NK-92 (cell line): ENCODE data around the gene FAM13C.

ENCODE experiments used
- DNase-seq: peaks from one replicate; lab custom pipeline; 2025; ENCODE audit not compliant: unreplicated experiment; lab: John Stamatoyannopoulos, UW

FAM13C gene

DNA sequence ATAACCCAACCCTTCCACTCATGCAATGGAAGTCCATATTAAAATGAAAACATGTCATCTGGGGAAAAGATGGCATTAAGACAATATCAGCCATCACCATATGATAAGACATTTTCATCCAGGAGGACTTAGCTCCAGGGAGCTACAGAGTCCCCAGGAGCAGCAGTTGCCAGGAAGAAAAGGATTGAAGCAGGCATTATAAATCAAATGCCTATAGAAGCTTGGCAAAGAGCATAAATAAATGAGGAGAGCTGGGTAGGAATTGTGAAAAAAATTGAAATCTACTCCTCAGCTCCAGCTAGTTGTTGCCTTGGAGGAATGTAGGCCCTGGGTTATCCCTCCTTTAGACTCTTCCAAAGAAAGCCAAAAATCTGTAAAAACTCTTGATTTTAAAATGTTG, 42.5 kb downstream of the FAM13C start:
- no peak for DNase-seq

DNA sequence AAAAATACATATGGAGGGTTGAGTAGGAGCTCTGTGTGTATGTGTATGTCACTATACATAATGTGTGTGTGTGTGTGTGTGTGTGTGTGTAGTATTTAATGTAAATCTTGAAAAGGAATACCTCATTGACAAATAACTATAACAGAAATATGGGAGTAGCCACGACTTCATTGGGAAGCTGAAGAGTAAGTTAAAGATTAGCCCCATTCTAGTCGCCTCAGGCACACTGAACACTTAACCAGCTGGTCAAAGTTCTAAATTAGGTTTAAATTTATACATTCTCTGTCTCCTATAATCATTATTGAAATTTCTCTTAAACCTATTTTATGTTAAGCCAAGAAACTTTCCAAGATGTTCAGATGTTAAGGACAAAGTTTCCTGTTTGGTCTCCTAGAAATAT, 45.3 kb downstream of the FAM13C start:
- no peak for DNase-seq

- no peak for DNase-seq
Measured at GRCh38 chr10:59315465-59315864, 46.9 kb downstream of the FAM13C start.

GRCh38 chr10:59314268-59314667, 48.1 kb downstream of the FAM13C start:
- DNase-seq, result no peak

DNA sequence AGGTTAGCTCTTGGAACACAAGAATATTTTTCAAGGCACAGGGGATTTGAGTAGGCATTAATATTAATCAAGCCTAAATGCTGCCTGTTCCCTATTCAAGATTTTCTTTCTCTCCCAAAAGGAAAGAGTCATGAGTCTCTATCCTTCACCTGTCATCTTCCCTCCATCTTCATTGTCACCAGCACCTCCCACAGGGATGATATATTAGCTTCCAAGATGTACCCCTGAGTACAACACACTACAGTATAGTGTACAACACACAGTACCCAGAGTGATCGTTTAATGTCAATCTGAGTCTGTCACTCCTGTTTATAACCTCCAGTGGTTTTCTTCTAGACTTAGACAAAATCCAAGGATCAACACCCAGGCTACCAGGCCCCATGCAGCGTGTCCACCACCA, 50.1 kb downstream of the FAM13C start:
- DNase-seq, result no peak

GRCh38 chr10:59311025-59311424, 51.3 kb downstream of the FAM13C start:
- DNase-seq, result no peak

GRCh38 chr10:59310324-59310914, 51.9 kb downstream of the FAM13C start:
- no peak for DNase-seq

GRCh38 chr10:59304521-59305097, 57.7 kb downstream of the FAM13C start:
- no peak for DNase-seq

DNA sequence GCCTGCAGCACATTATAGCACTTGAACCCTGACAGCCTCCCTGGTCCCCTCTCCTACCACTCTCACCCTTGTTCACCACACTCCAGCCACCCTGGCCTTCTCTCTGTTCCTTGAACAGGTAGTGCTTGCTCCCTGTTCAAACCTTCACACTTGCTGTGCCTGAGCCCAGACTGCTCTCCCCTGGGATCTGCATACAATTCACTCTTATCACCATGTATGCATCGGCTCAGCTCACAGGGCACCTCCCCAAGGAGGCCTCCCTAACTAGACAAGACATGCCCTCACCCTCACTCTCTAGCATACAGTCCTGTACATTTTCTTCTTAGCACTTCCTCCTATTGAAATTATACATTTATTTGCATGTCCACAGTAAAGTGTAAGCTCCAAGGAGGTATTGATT, 59.3 kb downstream of the FAM13C start:
- DNase-seq, result no peak

- DNase-seq, result no peak
Measured at GRCh38 chr10:59302381-59302780, 60.0 kb downstream of the FAM13C start.

DNA sequence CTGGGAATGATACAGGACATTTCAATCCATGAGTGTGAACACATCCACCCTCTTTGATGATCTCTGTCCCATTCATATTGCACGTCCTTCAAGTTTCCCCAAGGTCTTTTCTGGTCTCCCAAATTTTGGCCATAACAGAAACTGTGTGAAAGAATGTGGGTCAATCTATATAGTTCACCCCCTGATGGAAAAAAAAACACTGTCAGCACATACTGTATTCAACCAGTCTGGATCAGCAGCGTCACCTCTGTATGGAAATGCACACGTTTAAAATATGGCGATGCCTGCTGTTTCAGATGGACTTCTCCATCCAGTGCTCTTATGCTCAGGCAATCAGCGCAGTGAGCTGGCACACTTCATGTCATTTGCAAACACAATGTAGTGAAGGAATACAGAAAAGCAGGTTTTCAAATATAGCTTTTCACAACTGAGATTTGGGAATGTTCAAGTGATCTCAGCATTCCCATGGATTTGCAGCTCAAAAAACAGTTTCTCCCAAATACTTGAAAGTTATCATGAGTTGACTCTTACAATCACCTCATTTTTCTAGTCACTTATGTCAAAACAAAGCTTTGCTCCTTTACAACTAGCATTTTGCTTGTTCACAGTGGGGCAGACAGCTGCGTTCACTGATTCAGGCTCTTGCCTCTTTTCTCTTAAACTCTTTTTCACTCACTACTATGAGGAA, 61.1 kb downstream of the FAM13C start:
- DNase-seq, result no peak

DNA sequence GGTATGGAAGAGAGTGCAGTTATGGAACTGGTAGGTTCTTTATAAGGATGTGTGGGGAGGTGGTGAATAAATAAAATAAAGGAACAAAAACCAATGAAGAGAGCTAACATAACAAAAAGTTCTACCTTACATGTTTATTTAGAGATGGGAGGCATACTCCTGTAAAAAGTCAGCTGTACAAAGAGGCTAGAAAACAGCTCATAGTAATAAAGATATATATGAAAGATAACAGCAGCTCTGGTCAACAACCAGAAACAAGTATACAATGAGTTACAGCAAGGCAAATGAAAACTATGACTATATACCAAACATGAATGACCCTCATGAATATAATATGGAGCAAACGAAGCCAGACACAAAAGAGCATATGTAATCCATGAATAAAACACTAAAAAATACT, 62.0 kb downstream of the FAM13C start:
- DNase-seq, result no peak

- no peak for DNase-seq
Measured at GRCh38 chr10:59299933-59300332, 62.4 kb downstream of the FAM13C start.

GRCh38 chr10:59290448-59290847, 71.9 kb downstream of the FAM13C start:
- DNase-seq, result no peak

DNA sequence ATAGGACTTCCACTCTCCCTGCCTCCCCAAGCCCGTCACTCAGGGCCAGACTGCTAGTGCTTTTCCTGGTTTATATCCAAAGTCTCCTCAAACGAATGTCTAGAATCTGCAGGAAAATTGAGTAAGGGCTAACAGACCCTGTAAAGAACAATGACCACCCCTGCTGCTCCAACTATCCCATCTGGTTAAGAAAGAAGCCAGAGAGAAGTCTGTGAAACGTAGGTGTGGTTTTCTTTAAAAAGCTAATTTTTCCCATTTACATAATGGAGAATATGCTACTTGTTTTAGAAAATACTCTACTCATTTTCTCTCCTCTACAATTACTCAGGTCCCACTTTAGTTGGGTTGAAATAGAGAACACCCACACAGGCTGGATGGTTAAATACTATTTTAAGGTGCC, 72.5 kb downstream of the FAM13C start:
- DNase-seq, result no peak

DNA sequence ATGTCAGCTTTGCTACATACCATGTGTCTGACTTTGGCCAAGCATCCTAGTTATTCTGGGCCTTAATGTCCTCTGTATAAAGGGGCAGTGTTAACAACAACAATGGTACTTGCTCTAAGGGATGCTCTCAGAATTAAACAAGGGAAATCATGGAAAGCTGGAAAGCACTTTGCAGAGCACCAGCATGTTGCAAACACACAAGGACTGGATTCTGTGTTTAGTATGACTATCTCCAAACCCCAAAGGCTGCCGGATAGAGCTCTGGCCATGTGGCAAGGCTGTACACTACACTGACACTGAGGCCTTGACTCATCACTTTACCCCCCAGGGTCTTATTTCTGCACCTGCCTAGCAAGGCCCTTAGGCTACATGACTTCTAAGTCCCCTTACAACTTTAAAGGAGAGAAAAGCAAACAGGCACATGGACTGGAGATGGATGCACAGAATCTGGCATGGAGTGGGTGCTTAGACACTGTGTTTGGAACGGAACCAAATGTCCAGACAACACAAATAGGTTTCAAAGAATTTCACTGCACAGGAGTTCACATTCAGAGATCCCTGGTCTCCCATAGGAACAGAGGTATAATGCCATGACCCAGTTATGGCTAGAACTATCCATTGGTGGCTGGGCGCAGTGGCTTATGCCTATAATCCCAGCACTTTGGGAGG, 74.6 kb downstream of the FAM13C start:
- no peak for DNase-seq

GRCh38 chr10:59285848-59286247, 76.5 kb downstream of the FAM13C start:
- no peak for DNase-seq

- DNase-seq, result no peak
Measured at GRCh38 chr10:59285073-59285472, 77.3 kb downstream of the FAM13C start.

DNA sequence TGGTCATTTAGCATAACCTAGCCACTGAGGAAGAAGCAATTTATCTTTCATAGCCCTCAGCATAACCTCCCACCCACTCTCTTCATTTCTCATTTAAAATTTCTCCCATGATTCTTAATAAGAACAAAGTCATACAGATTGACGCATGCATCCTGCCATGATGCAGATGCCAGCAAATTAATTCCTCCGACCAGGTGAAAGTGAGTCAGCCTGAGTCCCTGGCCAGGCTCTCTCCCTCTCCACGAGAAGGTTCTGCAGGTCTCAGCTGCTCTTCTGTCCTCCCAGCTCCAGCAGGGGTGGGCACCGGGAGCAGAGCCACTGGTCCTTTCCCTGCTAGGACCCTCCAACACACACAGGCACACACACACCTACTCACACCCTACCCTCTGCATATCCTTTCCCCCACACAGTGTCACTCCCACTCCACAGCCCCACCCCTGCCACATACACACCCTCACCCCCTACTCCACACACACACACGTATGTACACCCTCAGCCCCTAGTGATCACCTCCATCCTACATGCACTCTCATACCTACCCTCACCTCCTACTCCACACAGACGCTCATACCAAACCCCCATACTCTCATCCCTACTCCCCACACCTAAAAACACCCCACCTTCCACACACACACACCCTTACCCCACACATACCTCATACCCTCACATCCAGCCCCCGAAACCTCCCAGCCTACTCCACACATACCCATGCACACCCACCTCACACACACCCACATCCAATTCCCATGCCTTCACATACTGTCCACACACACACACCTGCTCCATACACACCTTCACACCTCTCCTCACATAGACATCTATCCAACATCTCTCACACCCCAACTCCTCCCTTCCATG, 78.0 kb downstream of the FAM13C start:
- DNase-seq, result no peak

DNA sequence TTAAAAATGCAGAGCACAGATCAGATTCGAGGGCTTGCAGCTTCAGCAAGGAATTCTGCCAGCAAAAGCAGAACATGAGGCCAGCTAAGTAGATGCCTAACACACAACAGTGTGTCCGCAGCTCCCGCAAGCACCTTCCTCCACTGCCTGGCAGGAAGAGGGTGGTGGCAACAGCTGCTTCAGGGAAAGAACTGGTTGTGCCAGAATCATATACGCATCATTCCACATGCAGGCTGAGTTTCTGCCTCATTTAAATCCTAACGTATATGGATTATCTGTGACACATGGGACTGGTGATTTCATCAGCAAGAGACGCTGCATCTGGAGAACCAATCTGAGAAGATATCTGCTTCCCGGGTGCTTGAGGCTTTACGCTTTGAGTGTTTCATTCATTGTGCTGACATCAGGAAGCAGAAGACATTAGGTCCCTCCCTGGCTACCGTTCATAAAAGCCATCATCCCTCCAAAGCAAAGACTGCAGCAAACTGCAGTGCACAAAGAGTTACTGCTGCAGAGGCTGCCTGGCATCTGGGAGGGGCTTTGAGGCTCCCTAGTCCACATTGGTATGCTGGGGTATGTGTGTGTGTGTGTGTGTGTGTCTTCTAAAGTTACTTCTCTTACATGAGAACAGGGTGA, 78.8 kb downstream of the FAM13C start:
- no peak for DNase-seq

GRCh38 chr10:59281861-59282260, 80.5 kb downstream of the FAM13C start:
- DNase-seq, result no peak
